Nephron progenitor cell (in vitro differentiated cells): ENCODE measurements around the gene PSEN1.
"Not testable (repeated sequence)": the region's sequence is repeated elsewhere in the genome, so short reads cannot be mapped to it uniquely, and the experiment has no call there.

Source experiments
- DNase-seq: peaks from one replicate; pipeline ENCODE4 v3.0.0; 2021
- H3K27ac Mint-ChIP-seq: 2 replicates; pipeline ENCODE4 v1.8.0; 2021; ENCODE audit warnings: mild to moderate bottlenecking, moderate library complexity, mixed read lengths
- H3K27me3 Mint-ChIP-seq: 2 replicates; pipeline ENCODE4 v1.8.0; 2021; ENCODE audit warnings: mild to moderate bottlenecking, low read depth, mixed read lengths; ENCODE audit not compliant: poor library complexity
- H3K36me3 Mint-ChIP-seq: 2 replicates; pipeline ENCODE4 v1.8.0; 2021; ENCODE audit warnings: low read depth, mixed read lengths
- H3K4me1 Mint-ChIP-seq: 2 replicates; pipeline ENCODE4 v1.8.0; 2021; ENCODE audit warnings: mixed read lengths
- H3K4me3 Mint-ChIP-seq: 2 replicates; pipeline ENCODE4 v1.8.0; 2021; ENCODE audit warnings: mild to moderate bottlenecking, moderate library complexity, mixed read lengths
- H3K9me3 Mint-ChIP-seq: 2 replicates; pipeline ENCODE4 v1.8.0; 2021; ENCODE audit warnings: mild to moderate bottlenecking, moderate library complexity, mixed read lengths
- CTCF ChIP-seq: fragments of 200-600 bp; sonication (generic); IDR thresholded peaks from 2 replicates; pipeline ENCODE4 v1.5.0; 2021; ENCODE audit warnings: antibody characterized with exemption

The PSEN1 gene

GRCh38 chr14:73173092-73173735 is 36.9 kb downstream of the PSEN1 start:
- Mint-ChIP-seq H3K4me1 (peaks cover 14% of the 10 kb centered on the region), H3K27me3 (no peaks in the 10 kb centered on the region), H3K36me3 (peaks cover 72% of the 10 kb centered on the region), H3K9me3 (no peaks in the 10 kb centered on the region), H3K4me3 (no peak overlapping the region), H3K27ac (no peak overlapping the region)
- TF ChIP-seq CTCF: peak; percentile 36
- no peak for DNase-seq

- no peak for DNase-seq
- H3K27ac Mint-ChIP-seq: peak overlapping the region; percentile 73
- no peaks in the 10 kb centered on the region for H3K9me3 Mint-ChIP-seq
- H3K4me1 Mint-ChIP-seq: peaks cover 14% of the 10 kb centered on the region
- no peaks in the 10 kb centered on the region for H3K27me3 Mint-ChIP-seq
- peaks cover 72% of the 10 kb centered on the region for H3K36me3 Mint-ChIP-seq
- H3K4me3 Mint-ChIP-seq: no peak overlapping the region
- TF ChIP-seq CTCF: no peak
Measured at GRCh38 chr14:73176685-73177084, 40.4 kb downstream of the PSEN1 start.

GRCh38 chr14:73180385-73180805 is 44.1 kb downstream of the PSEN1 start:
- H3K27ac Mint-ChIP-seq: no peak overlapping the region
- H3K9me3 Mint-ChIP-seq: peaks cover 6% of the 10 kb centered on the region
- H3K4me1 Mint-ChIP-seq: peaks cover 14% of the 10 kb centered on the region
- H3K27me3 Mint-ChIP-seq: no peaks in the 10 kb centered on the region
- no peak overlapping the region for H3K4me3 Mint-ChIP-seq
- no peak for TF ChIP-seq CTCF
- H3K36me3 Mint-ChIP-seq: peaks cover 68% of the 10 kb centered on the region
- no peak for DNase-seq

GRCh38 chr14:73180969-73181368 is 44.7 kb downstream of the PSEN1 start:
- H3K9me3 Mint-ChIP-seq: peaks cover 11% of the 10 kb centered on the region
- H3K4me1 Mint-ChIP-seq: peaks cover 14% of the 10 kb centered on the region
- not testable (repeated sequence) for DNase-seq, H3K4me3 Mint-ChIP-seq, H3K27me3 Mint-ChIP-seq, H3K27ac Mint-ChIP-seq
- H3K36me3 Mint-ChIP-seq: peaks cover 70% of the 10 kb centered on the region

GRCh38 chr14:73188501-73188911 is 52.2 kb downstream of the PSEN1 start:
- DNase-seq: no peak
- H3K9me3 Mint-ChIP-seq: peaks cover 11% of the 10 kb centered on the region
- H3K27me3 Mint-ChIP-seq: no peaks in the 10 kb centered on the region
- no peak overlapping the region for H3K4me3 Mint-ChIP-seq
- H3K4me1 Mint-ChIP-seq: no peaks in the 10 kb centered on the region
- peaks cover 77% of the 10 kb centered on the region for H3K36me3 Mint-ChIP-seq
- no peak overlapping the region for H3K27ac Mint-ChIP-seq
- TF ChIP-seq CTCF: no peak

- no peaks in the 10 kb centered on the region for H3K27me3 Mint-ChIP-seq
- H3K27ac Mint-ChIP-seq: no peak overlapping the region
- no peaks in the 10 kb centered on the region for H3K4me1 Mint-ChIP-seq
- H3K36me3 Mint-ChIP-seq: peaks cover 85% of the 10 kb centered on the region
- H3K4me3 Mint-ChIP-seq: no peak overlapping the region
- peaks cover 11% of the 10 kb centered on the region for H3K9me3 Mint-ChIP-seq
- no peak for TF ChIP-seq CTCF
- no peak for DNase-seq
Measured at GRCh38 chr14:73189651-73190050, 53.3 kb downstream of the PSEN1 start.
